ENCODE measurements around the gene ACTA1. TPM values are rescaled to one million over a fixed set of nuclear protein-coding genes. Genes with fewer than 3 reads are reported as not detected.
A peak's percentile ranks its signal among the peaks of the same experiment; 100 is the strongest.
"Not testable (repeated sequence)": the region's sequence is repeated elsewhere in the genome, so short reads cannot be mapped to it uniquely, and the experiment has no call there.

The ACTA1 gene
- total RNA-seq, 1 donor from 2014 or later, result 1.3 TPM

DNA sequence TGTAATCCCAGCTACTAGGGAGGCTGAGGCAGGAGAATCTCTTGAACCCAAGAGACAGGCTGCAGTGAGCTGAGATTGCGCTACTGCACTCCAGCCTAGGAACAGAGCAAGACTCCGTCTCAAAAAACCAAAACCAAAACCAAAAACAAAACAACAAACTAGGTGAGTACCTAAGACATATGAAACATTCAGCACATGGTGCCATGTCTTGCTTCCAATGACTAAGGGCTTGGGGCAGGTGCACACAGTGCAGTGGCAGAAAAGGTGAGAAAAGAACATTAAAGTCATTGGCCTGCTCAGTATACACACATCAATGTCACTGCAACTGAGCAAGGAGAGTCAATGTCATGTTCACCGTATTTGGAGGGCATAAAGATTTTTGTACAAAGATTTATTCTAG lies 4.1 kb upstream of the ACTA1 start:
- no peak for ATAC-seq

DNA sequence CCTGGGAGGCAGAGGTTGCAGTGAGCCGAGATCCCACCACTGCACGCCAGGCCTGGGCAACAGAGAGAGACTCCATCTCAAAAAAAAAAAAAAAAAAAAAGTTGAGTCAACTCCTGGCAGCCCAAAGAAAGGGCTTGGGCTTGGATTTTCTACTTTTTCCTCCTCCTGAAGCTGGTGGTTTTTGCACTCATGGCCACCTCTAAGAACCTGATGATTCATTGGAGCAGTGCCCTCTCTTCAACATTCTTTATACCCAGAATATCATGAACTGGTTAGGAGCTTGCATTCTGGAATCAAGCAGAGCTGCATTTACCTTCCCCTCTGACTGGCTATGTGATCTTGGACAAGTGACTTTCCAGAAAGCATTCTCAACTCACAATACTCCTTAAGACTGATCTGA lies 3.5 kb upstream of the ACTA1 start:
- ATAC-seq, result no peak

- ATAC-seq, result no peak
Observed at GRCh38 chr1:229436201-229436600, 2.3 kb upstream of the ACTA1 start.

- no peak for ATAC-seq
Observed at GRCh38 chr1:229434641-229435051, 752 bp upstream of the ACTA1 start.

DNA sequence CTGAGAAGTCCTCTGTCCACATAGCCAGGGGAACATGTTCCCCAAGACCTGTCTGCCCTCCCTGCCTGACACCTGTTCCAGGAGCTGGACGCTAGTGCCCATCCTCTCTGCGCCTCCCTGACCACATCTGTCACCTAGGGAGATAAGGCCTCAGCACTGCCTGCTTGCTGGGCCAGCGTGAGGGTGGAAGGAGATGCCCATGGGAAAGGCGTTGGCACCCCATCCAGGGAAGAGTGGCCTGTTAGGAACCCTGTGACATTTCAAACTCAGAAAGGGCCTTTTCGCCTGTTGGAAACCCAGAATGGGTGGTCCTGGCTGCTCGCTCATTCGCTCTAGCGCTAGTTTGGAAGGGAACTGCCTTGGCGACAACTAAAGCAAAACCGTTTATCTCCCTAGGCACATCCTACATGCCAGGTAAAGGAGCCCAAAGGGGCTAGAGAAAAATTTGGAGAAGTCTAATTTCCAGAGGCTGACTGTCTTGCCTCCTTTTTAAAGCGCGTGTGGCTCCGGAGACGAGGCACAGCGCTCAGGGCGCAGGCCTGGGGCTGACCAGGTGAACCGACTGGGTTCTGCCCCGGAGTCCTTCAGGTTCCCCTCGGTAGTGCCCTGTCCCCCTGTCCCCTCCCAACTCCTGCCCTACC lies 410 bp downstream of the ACTA1 start:
- ATAC-seq, result no peak

DNA sequence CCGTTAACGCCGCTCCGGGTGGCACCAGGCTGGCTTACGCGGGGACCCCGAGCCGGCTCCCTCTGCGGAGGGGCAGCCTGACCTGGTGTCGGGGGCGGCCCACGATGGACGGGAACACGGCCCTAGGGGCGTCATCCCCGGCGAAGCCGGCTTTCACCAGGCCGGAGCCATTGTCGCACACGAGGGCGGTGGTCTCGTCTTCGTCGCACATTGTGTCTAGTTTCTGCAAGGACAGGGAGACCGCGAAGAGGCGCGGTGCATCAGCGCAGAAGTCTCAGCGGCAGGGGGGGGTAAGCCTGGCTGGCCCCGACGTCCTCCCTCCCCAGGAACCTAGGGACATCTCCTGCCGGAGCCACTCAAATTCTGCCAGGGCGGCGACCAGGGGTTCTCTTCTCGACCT lies 989 bp downstream of the ACTA1 start:
- no peak for ATAC-seq

GRCh38 chr1:229432116-229432461 lies 1.8 kb downstream of the ACTA1 start:
- no peak for ATAC-seq

- no peak for ATAC-seq
Observed at GRCh38 chr1:229431284-229432115, 2.4 kb downstream of the ACTA1 start.

- ATAC-seq, result no peak
Observed at GRCh38 chr1:229430761-229431283, 3.1 kb downstream of the ACTA1 start.

DNA sequence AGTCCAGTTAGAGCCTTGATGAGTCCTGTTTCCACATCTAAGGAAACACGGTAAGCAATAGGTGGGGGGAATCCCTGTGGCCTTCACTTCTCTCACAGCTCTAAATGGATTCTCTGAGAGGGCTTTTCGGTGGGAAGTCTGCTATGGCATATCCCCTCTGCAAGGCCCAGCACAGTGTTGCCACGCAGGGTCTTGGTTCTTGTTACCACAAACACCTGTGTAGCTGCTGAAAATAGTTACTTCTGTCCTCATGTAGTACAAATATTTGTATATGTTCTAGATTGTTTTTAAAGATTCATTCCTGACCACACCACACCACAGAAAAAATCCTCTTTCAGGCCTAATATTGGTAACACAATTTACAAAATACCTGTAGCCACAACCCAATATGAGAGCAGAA lies 5.6 kb downstream of the ACTA1 start:
- no peak for ATAC-seq

- no peak for ATAC-seq
Observed at GRCh38 chr1:229427572-229427971, 6.3 kb downstream of the ACTA1 start.

DNA sequence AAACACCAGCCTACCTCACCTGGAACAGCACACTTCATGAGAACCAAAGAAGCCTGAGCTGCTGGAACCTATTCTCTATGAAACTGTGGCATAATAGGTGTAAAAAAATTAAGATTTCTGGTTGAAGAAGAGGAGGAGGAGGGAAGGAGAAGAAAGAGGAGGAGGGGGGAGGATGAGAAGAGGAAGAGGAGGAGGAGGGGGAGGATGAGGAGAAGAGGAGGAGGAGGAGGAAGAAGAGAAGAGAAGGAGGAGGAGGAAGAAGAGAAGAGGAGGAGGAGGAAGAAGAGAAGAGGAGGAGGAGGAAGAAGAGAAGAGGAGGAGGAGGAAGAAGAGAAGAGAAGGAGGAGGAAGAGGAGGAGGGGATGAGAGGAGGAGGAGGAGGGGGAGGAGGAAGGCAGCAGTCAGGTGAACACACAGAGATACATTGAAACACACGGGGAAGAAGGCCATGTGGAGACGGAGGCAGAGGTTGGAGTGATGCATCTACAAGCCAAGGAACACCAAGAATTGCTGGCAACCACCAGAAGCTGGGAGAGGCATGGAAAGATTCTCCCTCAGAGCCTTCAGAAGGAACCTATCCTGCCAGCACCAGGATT lies 8.2 kb downstream of the ACTA1 start:
- no peak for ATAC-seq

- peak; percentile 73 for ATAC-seq
Observed at GRCh38 chr1:229420765-229421164, 13.1 kb downstream of the ACTA1 start.

GRCh38 chr1:229420224-229420623 lies 13.7 kb downstream of the ACTA1 start:
- no peak for ATAC-seq

- not testable (repeated sequence) for ATAC-seq
Observed at GRCh38 chr1:229418586-229418985, 15.3 kb downstream of the ACTA1 start.

- not testable (repeated sequence) for ATAC-seq
Observed at GRCh38 chr1:229412810-229413209, 21.1 kb downstream of the ACTA1 start.

DNA sequence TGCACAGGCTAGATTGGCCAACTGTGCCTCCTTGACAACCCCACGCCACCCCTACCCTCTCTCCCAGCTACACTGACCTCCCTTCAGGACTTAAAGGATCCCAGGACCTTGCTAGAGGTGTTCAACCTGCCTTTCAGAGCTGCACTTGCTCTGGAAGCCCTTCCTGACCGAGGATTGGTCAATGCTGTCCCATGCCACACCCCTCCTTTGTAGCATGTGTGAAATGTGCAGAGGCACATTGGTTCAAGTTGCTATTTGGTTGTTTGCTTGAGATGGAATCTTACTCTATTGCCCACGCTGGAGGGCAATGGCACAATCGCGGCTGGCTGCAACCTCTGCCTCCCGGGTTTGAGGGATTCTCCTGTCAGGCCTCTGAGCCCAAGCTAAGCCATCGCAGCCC lies 21.8 kb downstream of the ACTA1 start:
- ATAC-seq, result no peak

GRCh38 chr1:229411434-229412055 lies 22.3 kb downstream of the ACTA1 start:
- ATAC-seq, result no peak

DNA sequence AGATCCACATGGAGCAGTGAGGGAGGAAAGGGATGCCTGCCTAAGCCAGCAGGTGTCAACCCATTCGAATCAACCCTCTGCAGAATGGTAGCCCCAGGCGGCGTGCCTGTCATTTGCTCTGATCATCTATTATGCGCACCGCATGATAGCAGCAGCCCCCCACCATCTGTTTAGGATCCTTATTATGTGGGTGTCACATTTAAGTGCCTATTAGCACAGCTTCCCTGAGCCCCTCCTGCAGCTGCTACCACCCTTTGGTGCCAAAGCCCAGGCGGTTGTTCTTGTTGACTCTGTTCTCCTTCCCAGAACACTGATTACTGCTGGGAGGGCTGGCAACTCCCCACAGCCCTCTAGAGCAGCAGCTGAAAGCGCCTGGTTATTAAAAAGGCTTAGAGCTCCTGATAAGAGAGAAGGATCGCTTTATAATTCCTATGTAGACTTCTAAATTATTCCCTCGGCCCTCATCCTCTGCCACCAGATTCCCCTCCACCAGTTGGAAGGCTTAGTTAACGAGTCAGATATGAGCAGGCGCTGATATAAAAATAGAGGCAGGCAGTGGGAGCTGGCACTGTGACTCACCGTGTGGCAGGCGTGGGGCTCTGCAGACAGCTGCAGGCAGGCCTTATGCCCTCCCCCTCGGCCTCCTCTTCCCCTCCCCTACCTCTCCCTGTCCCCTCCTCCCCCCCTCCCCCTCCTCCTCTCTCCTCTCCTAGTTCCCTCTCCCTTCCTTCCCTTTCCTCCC lies 23.0 kb downstream of the ACTA1 start:
- ATAC-seq, result peak; percentile 54

DNA sequence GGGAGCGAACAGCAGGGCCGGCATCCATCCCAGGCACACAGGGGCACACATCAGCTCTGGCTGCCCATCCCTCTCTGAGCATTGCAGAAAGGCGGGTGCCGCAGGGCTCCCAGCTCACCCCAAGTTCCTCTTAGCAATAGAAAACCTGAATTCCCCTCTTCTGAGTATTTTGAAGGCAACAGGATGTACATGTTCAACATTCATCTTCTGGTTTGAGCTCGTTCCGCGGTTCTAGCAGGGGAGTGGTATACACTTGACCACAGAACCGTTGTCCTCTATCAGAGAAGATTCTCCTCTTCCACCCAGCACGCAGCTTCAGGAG lies 23.6 kb downstream of the ACTA1 start:
- ATAC-seq, result no peak

DNA sequence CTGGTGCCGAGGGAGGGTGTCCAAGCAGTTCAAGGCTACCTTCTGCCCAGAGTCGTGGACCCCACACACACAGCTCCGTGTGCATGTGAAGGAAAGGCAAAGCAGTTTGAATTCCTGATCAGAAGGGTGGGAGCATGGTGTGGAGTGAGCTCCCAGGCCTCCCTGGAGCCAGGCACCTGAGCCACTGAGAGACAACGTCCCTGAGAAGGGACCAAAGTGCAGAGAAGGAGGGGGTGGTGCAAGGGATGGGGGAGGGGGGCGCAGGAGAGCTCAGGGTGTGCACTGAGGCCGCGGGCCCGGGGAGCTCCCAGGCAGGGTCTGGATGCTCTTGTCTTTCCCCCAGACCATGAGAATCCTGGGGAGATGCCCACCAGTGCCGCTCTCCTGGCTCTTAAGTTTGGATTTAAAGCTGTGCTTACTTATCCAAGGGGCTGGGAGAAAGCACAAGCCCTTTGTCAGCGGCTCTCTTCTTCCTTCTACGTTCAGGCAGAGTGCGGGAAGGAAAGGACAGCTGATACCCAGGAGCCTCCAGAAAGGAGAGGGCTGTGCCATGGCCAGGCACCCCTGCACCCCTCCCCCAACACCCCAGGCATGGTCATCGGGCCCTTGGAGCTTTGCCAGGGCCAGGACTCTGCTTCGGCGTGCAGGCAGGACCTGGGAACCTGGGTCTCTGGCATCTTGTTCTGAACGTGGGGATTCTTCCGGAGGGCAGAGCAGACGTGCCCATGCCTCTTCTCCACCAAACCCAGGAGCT lies 24.1 kb downstream of the ACTA1 start:
- no peak for ATAC-seq
